OCI-LY7 (cell line): ENCODE data around the gene MARK3. TPM values are rescaled to one million over a fixed set of nuclear protein-coding genes. Genes with fewer than 3 reads are reported as not detected.

Experiments
- BruUV-seq: library from RNA; stranded (reverse); fragments of 400-500 nt; replicated peaks from 2 replicates; lab custom pipeline; 2021; lab: Mats Ljungman, UMichigan
- CTCF ChIA-PET: fragments of 300-600 bp; sonication (Branson Sonifier 250); formaldehyde crosslinking; loops from one replicate; lab custom pipeline; 2022; ENCODE audit warnings: antibody characterized with exemption; ENCODE audit not compliant: unreplicated experiment; lab: Charles Lee
- POLR2A ChIA-PET: fragments of 300-600 bp; sonication (Branson Sonifier 250); formaldehyde crosslinking; loops from one replicate; lab custom pipeline; 2022; ENCODE audit warnings: antibody characterized with exemption; lab: Charles Lee
- DNase-seq: peaks from one replicate; pipeline ENCODE4 v3.0.0-alpha.2; 2015; ENCODE audit warnings: low spot score
- H2AFZ ChIP-seq: fragments of 200-600 bp; sonication (generic), shearing (Covaris generic); 2 replicates; pipeline ENCODE4 v1.6.1; 2014; ENCODE audit warnings: mild to moderate bottlenecking, antibody characterized with exemption, low read length, moderate library complexity
- H3K27ac ChIP-seq: fragments of 200-600 bp; sonication (generic); 2 replicates; pipeline ENCODE4 v1.5.1; 2014; ENCODE audit warnings: mixed run types, low read depth, mild to moderate bottlenecking, moderate library complexity, low read length, inconsistent platforms; ENCODE audit not compliant: poor library complexity, severe bottlenecking
- H3K36me3 ChIP-seq: fragments of 200-600 bp; sonication (generic); 2 replicates; pipeline ENCODE4 v1.6.1; 2014; ENCODE audit warnings: mild to moderate bottlenecking, antibody characterized with exemption, low read length, moderate library complexity, mixed read lengths; ENCODE audit not compliant: insufficient read depth
- H3K4me1 ChIP-seq: fragments of 200-600 bp; sonication (generic); 2 replicates; pipeline ENCODE4 v1.5.1; 2014; ENCODE audit warnings: mild to moderate bottlenecking, low read length; ENCODE audit not compliant: insufficient read depth, poor library complexity, severe bottlenecking
- H3K4me2 ChIP-seq: fragments of 200-600 bp; sonication (generic); 2 replicates; pipeline ENCODE4 v1.6.1; 2014; ENCODE audit warnings: mild to moderate bottlenecking, low read length
- H3K4me3 ChIP-seq: fragments of 200-600 bp; sonication (generic); 2 replicates; pipeline ENCODE4 v1.5.1; 2014; ENCODE audit warnings: mild to moderate bottlenecking, low read depth, low read length; ENCODE audit not compliant: poor library complexity, severe bottlenecking
- H3K79me2 ChIP-seq: fragments of 200-600 bp; sonication (generic); 2 replicates; pipeline ENCODE4 v1.6.1; 2016; ENCODE audit warnings: low read depth, mild to moderate bottlenecking, low read length, moderate library complexity, mixed read lengths; ENCODE audit not compliant: insufficient read depth
- H3K9me2 ChIP-seq: fragments of 200-600 bp; sonication (generic); 2 replicates; pipeline ENCODE4 v1.6.1; 2016; ENCODE audit warnings: mild to moderate bottlenecking, low read length, mixed read lengths; ENCODE audit not compliant: insufficient read depth
- H3K9me3 ChIP-seq: fragments of 200-600 bp; sonication (generic); 2 replicates; pipeline ENCODE4 v1.6.1; 2014; ENCODE audit warnings: mild to moderate bottlenecking, mixed run types, low read length, mixed read lengths
- H4K20me1 ChIP-seq: fragments of 200-600 bp; sonication (generic); 2 replicates; pipeline ENCODE4 v1.6.1; 2014; ENCODE audit warnings: mild to moderate bottlenecking, antibody characterized with exemption, low read length, moderate library complexity, mixed read lengths; ENCODE audit not compliant: insufficient read depth
- CTCF ChIP-seq: fragments of 200-600 bp; sonication (generic); conservative IDR thresholded peaks from 2 replicates; pipeline ENCODE4 v1.5.1; 2014; ENCODE audit warnings: mild to moderate bottlenecking, antibody characterized with exemption, low read length, moderate library complexity, mixed read lengths
- EZH2phosphoT487 ChIP-seq: fragments of 200-600 bp; sonication (generic); IDR thresholded peaks from 2 replicates; pipeline ENCODE4 v1.6.1; 2018; ENCODE audit warnings: low read depth, borderline replicate concordance, mild to moderate bottlenecking, mixed run types, antibody characterized with exemption, low read length, moderate library complexity, mixed read lengths
- intact Hi-C: fragments of 100-400 bp; cut with micrococcal nuclease; formaldehyde crosslinking; loops from one replicate; pipeline ENCODE4 v1.10.0; 2022; ENCODE audit not compliant: unreplicated experiment
- total RNA-seq, 2 experiments: library from RNA; depleted of rRNA in 1 of 2; stranded (reverse); fragments of >200 nt in 1 of 2; shearing (Covaris generic) in 1 of 2; gene quantifications; 2 replicates each; pipeline ENCODE4 v1.2.3, GENCODE V29; 2014 to 2022

The MARK3 gene
- total RNA-seq, 2 experiments from 2014 or later = 70.8 to 83.6 TPM

GRCh38 chr14:103434868-103435442 is 49.7 kb downstream of the MARK3 start:
- POLR2A ChIA-PET = interaction anchor here (0.6 kb wide), 1 partner anchor 611 kb away, joined by 6 read pairs; no protein-coding TSS in a partner anchor
- TSS peak; percentile 25 for BruUV-seq

DNA sequence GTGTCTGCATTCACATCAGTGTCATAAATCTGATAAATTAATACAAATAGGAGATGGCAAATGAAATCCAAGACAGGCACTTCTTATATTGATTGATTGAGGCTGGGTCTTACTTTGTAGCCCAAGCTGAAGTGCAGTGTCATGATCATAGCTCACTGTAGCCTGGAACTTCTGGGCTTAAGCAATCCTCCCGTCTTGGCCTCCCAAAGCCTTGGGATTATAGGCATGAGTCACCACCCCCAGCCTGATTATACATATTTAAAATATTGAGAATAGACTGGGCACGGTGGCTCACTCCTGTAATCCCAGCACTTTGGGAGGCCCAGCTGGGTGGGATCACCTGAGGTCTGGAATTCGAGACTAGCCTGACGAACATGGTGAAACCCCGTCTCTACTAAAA is 51.3 kb downstream of the MARK3 start:
- no peaks in the 10 kb centered on the region for H4K20me1 ChIP-seq
- H3K9me3 ChIP-seq = no peaks in the 10 kb centered on the region
- BruUV-seq = no TSS peak
- no peak for DNase-seq
- H2AFZ ChIP-seq = no peak overlapping the region
- ChIA-PET POLR2A (no interaction called here), CTCF (no interaction called here)
- intact Hi-C loops = no loop called here
- H3K36me3 ChIP-seq = peaks cover 70% of the 10 kb centered on the region
- TF ChIP-seq EZH2phosphoT487 (no peak), CTCF (no peak)
- no peaks in the 10 kb centered on the region for H3K4me1 ChIP-seq
- H3K79me2 ChIP-seq = no peaks in the 10 kb centered on the region
- no peaks in the 10 kb centered on the region for H3K9me2 ChIP-seq
- H3K4me3 ChIP-seq = no peak overlapping the region
- H3K27ac ChIP-seq = no peak overlapping the region
- no peak overlapping the region for H3K4me2 ChIP-seq

More at GRCh38 chr14:103434868-103435442, 49.7 kb downstream of the MARK3 start:
- Histone ChIP-seq H3K79me2 (0 out of 2 replicates have a peak, but pooled peaks cover 1% of the 10 kb centered on the region), H3K27ac (no peak overlapping the region), H3K36me3 (peaks cover 68% of the 10 kb centered on the region), H3K4me3 (no peak overlapping the region), H4K20me1 (no peaks in the 10 kb centered on the region), H3K9me2 (no peaks in the 10 kb centered on the region), H3K4me1 (no peaks in the 10 kb centered on the region), H3K4me2 (no peak overlapping the region), H2AFZ (no peak overlapping the region), H3K9me3 (no peaks in the 10 kb centered on the region)
- DNase-seq = no peak
- CTCF ChIA-PET = interaction anchor here (0.6 kb wide), 1 partner anchor 404 kb away, joined by 3 read pairs; no protein-coding TSS in a partner anchor
- TF ChIP-seq CTCF (no peak), EZH2phosphoT487 (no peak)
- intact Hi-C loops = no loop called here

DNA sequence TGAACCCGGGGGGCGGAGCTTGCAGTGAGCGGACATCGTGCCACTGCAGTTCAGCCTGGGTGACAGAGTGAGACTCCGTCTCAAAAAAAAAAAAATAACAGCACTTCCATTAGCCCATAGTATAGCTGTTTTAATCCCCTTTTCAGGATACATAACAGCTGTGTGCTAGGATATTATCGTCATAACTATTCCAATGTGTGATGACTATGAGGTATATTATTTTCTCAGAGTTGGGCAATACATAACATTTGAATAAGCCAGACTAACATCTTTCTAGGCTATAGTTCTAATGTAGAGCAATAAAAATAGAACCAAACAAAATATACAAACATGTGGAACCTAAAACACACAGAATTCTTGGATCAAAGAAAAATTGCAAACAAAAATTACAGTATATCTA is 57.1 kb downstream of the MARK3 start:
- intact Hi-C loops = no loop called here
- ChIA-PET CTCF (no interaction called here), POLR2A (interaction anchor here (0.5 to 1.2 kb wide), 3 partner anchors 17 to 405 kb away, joined by 3 to 4 read pairs (median 3); no protein-coding TSS in a partner anchor)
- H3K79me2 ChIP-seq = peaks cover 13% of the 10 kb centered on the region; the same call in 1 of the 2 replicates
- H3K4me3 ChIP-seq = no peak overlapping the region
- no peak overlapping the region for H2AFZ ChIP-seq
- no peak overlapping the region for H3K4me2 ChIP-seq
- peaks cover 5% of the 10 kb centered on the region for H3K4me1 ChIP-seq
- no peaks in the 10 kb centered on the region for H3K9me3 ChIP-seq
- no peaks in the 10 kb centered on the region for H3K9me2 ChIP-seq
- no peaks in the 10 kb centered on the region for H4K20me1 ChIP-seq
- BruUV-seq = no TSS peak
- DNase-seq = no peak
- TF ChIP-seq CTCF (no peak), EZH2phosphoT487 (no peak)
- H3K36me3 ChIP-seq = peaks cover 53% of the 10 kb centered on the region
- H3K27ac ChIP-seq = no peak overlapping the region
